HEK293T (cell line): ENCODE results near the gene IL32.
A peak's percentile ranks its signal among the peaks of the same experiment; 100 is the strongest.

Experiments used
- BHLHE40 ChIP-seq: fragments of 450-650 bp; IDR thresholded peaks from 2 replicates; pipeline ENCODE4 v1.6.1; 2016; ENCODE audit warnings: mild to moderate bottlenecking, moderate library complexity, borderline replicate concordance
- CTBP1 ChIP-seq: fragments of 450-650 bp; IDR thresholded peaks from 2 replicates; pipeline ENCODE4 v1.6.1; 2016; ENCODE audit warnings: borderline replicate concordance
- ELF4 ChIP-seq: fragments of 450-650 bp; IDR thresholded peaks from 2 replicates; pipeline ENCODE4 v1.6.1; 2017; ENCODE audit warnings: antibody characterized with exemption
- FOXA1 ChIP-seq: fragments of 450-650 bp; IDR thresholded peaks from 2 replicates; pipeline ENCODE4 v1.6.1; 2016; ENCODE audit warnings: mild to moderate bottlenecking
- FOXK2 ChIP-seq: fragments of 450-650 bp; IDR thresholded peaks from 2 replicates; pipeline ENCODE4 v1.6.1; 2016; ENCODE audit warnings: mild to moderate bottlenecking
- FOXM1 ChIP-seq: fragments of 450-650 bp; IDR thresholded peaks from 2 replicates; pipeline ENCODE4 v1.6.1; 2017; ENCODE audit warnings: mild to moderate bottlenecking, borderline replicate concordance
- HDGF ChIP-seq: fragments of 450-650 bp; IDR thresholded peaks from 2 replicates; pipeline ENCODE4 v1.6.1; 2017; ENCODE audit warnings: antibody characterized with exemption, borderline replicate concordance
- LEF1 ChIP-seq: fragments of 450-650 bp; IDR thresholded peaks from 2 replicates; pipeline ENCODE4 v1.6.1; 2017; ENCODE audit warnings: mild to moderate bottlenecking, borderline replicate concordance
- NFRKB ChIP-seq: fragments of 450-650 bp; IDR thresholded peaks from 2 replicates; pipeline ENCODE4 v1.6.1; 2016; ENCODE audit warnings: mild to moderate bottlenecking, moderate library complexity
- SP1 ChIP-seq: fragments of 450-650 bp; IDR thresholded peaks from 2 replicates; pipeline ENCODE4 v1.6.1; 2017
- SUZ12 ChIP-seq: fragments of 450-650 bp; IDR thresholded peaks from 2 replicates; pipeline ENCODE4 v1.6.1; 2016; ENCODE audit warnings: mild to moderate bottlenecking
- TARDBP ChIP-seq: fragments of 450-650 bp; IDR thresholded peaks from 2 replicates; pipeline ENCODE4 v1.6.1; 2016
- ZNF384 ChIP-seq: fragments of 450-650 bp; IDR thresholded peaks from 2 replicates; pipeline ENCODE4 v1.6.1; 2016

DNA sequence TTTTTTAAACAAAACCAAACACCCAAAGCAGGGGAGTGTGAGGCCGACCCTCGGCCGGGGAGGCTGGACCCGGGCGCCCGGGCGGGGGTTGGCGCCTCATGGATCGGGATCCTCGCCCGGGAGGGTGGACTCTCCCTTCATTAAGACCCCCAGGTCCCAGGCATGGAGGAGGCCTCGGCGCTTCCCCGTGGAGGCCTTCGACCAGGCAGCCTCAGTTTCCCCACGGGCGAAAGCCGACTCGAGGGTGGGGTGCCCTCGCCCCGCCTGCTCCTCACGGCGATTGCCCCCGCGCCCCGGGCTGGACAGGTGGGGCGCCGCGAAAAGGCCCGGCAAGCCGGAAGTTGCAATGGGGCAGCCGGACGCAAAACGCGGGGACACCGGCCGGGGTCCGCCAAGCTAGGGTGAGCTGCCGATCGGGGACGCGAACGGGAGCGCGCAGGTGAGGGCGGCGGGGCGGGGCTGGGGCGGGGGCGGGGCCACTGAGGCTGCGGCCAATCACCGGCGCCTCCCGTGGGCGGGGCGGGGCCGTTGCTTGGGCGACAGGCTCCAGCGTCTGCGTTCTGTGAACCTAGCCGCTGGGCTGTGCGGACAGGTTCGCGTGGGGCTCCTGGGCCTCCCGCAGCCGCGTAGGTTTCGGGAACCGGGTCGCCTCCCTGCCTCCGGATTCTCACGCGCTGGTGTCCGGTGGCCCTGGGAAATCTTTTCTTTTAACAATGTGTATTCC, 40.9 kb downstream of the IL32 start:
- TF ChIP-seq FOXM1, result no peak
- TF ChIP-seq SP1, result no peak
- no peak for TF ChIP-seq BHLHE40
- no peak for TF ChIP-seq FOXA1
- no peak for TF ChIP-seq NFRKB
- TF ChIP-seq TARDBP, result no peak
- TF ChIP-seq HDGF, result peak; percentile 88; the same call in 1 of the 2 replicates
- TF ChIP-seq FOXK2, result no peak
- TF ChIP-seq CTBP1, result no peak
- TF ChIP-seq ZNF384, result no peak
- TF ChIP-seq ELF4, result no peak; the same call in 1 of the 2 replicates
- no peak for TF ChIP-seq SUZ12
- no peak for TF ChIP-seq LEF1
